GM12878 (cell line): ENCODE results near the gene CMSS1. TPM values are rescaled to one million over a fixed set of nuclear protein-coding genes. Genes with fewer than 3 reads are reported as not detected.

Experiments used
- ATAC-seq: fragments of 200-7000 bp; cut with Tn5 transposase; 3 replicates; pipeline ENCODE4 v1.9.1; 2020; ENCODE audit warnings: mild to moderate bottlenecking, moderate library complexity
- BruUV-seq: library from RNA; stranded (reverse); fragments of 400-500 nt; replicated peaks from 2 replicates; lab custom pipeline; 2021; lab: Mats Ljungman, UMichigan
- CTCF ChIA-PET: fragments of 300-600 bp; sonication (Branson Sonifier 250); formaldehyde crosslinking; extraction: SDS; loops from one replicate; lab custom pipeline; 2021; ENCODE audit warnings: inconsistent platforms; lab: Yijun Ruan, JAX
- POLR2A ChIA-PET: fragments of 350-600 bp; formaldehyde crosslinking; extraction: SDS; loops from one replicate; lab custom pipeline; 2021; ENCODE audit warnings: inconsistent platforms; lab: Charles Lee
- RAD21 ChIA-PET: fragments of 300-600 bp; sonication (Branson Sonifier 250); formaldehyde crosslinking; loops from one replicate; lab custom pipeline; 2023; ENCODE audit warnings: antibody characterized with exemption; ENCODE audit not compliant: unreplicated experiment; lab: Charles Lee
- SMC1A ChIA-PET: fragments of 300-600 bp; sonication (Branson Sonifier 250); formaldehyde crosslinking; loops from one replicate; lab custom pipeline; 2023; ENCODE audit not compliant: unreplicated experiment, uncharacterized antibody; lab: Charles Lee
- DNase-seq: peaks from one replicate; pipeline ENCODE4 v3.0.0-alpha.2; 2011; ENCODE audit warnings: low read depth, low spot score
- FAIRE-seq: peaks from 3 replicates; lab custom pipeline; 2011; peaks lifted over from hg19 to GRCh38; lab: Jason Lieb, UNC
- H2AFZ ChIP-seq: 2 replicates; pipeline ENCODE4 v1.6.0; 2011; ENCODE audit warnings: low read depth, low read length, control low read depth; ENCODE audit not compliant: control insufficient read depth
- H3K27ac ChIP-seq: 2 replicates; pipeline ENCODE4 v1.5.1; 2011; ENCODE audit warnings: control low read depth; ENCODE audit not compliant: control insufficient read depth, insufficient read depth
- H3K27me3 ChIP-seq, 2 experiments: replicated peaks in 1 of 2; 2 replicates each; pipeline versions ENCODE4 v1.6.0 to v1.6.1; 2011; ENCODE audit warnings: low read length in 1 of 2; ENCODE audit not compliant: control insufficient read depth in 2 of 2, insufficient read depth in 2 of 2
- H3K36me3 ChIP-seq, 2 experiments: 2 replicates each; pipeline ENCODE4 v1.5.1; 2011; ENCODE audit warnings: low read length in 1 of 2; ENCODE audit not compliant: control insufficient read depth in 2 of 2, insufficient read depth in 2 of 2
- H3K4me1 ChIP-seq: 2 replicates; pipeline ENCODE4 v1.6.1; 2011; ENCODE audit warnings: mild to moderate bottlenecking, low read length, moderate library complexity, mixed read lengths; ENCODE audit not compliant: control insufficient read depth, insufficient read depth
- H3K4me2 ChIP-seq: 2 replicates; pipeline ENCODE4 v1.6.0; 2011; ENCODE audit warnings: control low read depth; ENCODE audit not compliant: control insufficient read depth, insufficient read depth
- H3K4me3 ChIP-seq: fragments of 200-600 bp; sonication (generic); 2 replicates; pipeline ENCODE4 v1.5.1; 2016
- H3K79me2 ChIP-seq: 2 replicates; pipeline ENCODE4 v1.6.0; 2011; ENCODE audit warnings: low read length; ENCODE audit not compliant: control insufficient read depth, insufficient read depth
- H3K9ac ChIP-seq: 2 replicates; pipeline ENCODE4 v1.8.0; 2011; ENCODE audit warnings: low read length, control low read depth, mixed read lengths; ENCODE audit not compliant: control insufficient read depth, insufficient read depth
- H3K9me3 ChIP-seq: replicated peaks from 3 replicates; pipeline ENCODE4 v1.5.1; 2011; ENCODE audit warnings: mild to moderate bottlenecking, low read length; ENCODE audit not compliant: control insufficient read depth, insufficient read depth
- H4K20me1 ChIP-seq: 2 replicates; pipeline ENCODE4 v1.6.0; 2011; ENCODE audit not compliant: control insufficient read depth, insufficient read depth
- ATF2 ChIP-seq: IDR thresholded peaks from 2 replicates; pipeline ENCODE4 v1.6.1; 2012; ENCODE audit warnings: low read length, inconsistent platforms
- BHLHE40 ChIP-seq, 2 experiments: fragments of 450-650 bp in 1 of 2; IDR thresholded peaks; 2 replicates each; pipeline ENCODE4 v1.6.1; 2011 to 2017; ENCODE audit warnings: low read depth in 2 of 2, borderline replicate concordance in 1 of 2, improper control_type of control experiment in 1 of 2, low read length in 1 of 2, mild to moderate bottlenecking in 1 of 2
- NR2C2 ChIP-seq: IDR thresholded peaks from 2 replicates; pipeline ENCODE4 v1.6.1; 2011; ENCODE audit warnings: borderline replicate concordance, low read depth; ENCODE audit not compliant: control insufficient read depth, insufficient read length
- SUZ12 ChIP-seq: fragments of 200-600 bp; sonication (generic); IDR thresholded peaks from one replicate; pipeline ENCODE4 v1.6.1; 2018; ENCODE audit warnings: antibody characterized with exemption, mild to moderate bottlenecking; ENCODE audit not compliant: unreplicated experiment
- WGBS: methylation state at CpG from one replicate; pipeline ENCODE4 v1.1.6; 2016; ENCODE audit warnings: low lambda C conversion rate; ENCODE audit not compliant: insufficient replicate concordance, insufficient coverage; ENCODE audit errors: missing lambda C conversion rate; 5-methylcytosine and 5-hydroxymethylcytosine counted together
- in situ Hi-C: fragments of 300-500 bp; cut with MboI; formaldehyde crosslinking; loops from 9 replicates; pipeline ENCODE4 v1.14.3; 2018; ENCODE audit warnings: mixed read lengths
- intact Hi-C: fragments of 100-400 bp; cut with micrococcal nuclease; formaldehyde crosslinking; loops from one replicate; pipeline ENCODE4 v1.14.2; 2022; ENCODE audit not compliant: unreplicated experiment
- polyA plus RNA-seq, 11 experiments: library from polyadenylated mRNA; depleted of rRNA in 4 of 11; unstranded in 6 of 11; stranded (reverse) in 5 of 11; fragments of >200 nt; fragmentation: Nextera tagmentation in 4 of 11; fragmentation: Illumina TruSeq in 1 of 11; extraction: Ambion mirVana in 4 of 11; extraction: Trizol in 1 of 11; gene quantifications; 1 replicate in 1 of 11; 2 replicates in 10 of 11; pipeline versions ENCODE4 v1.2.1 to v1.2.3, GENCODE V29; 2011 to 2016; ENCODE audit warnings: inconsistent platforms in 2 of 11, missing spikeins in 2 of 11, low read depth in 1 of 11
- total RNA-seq, 4 experiments: library from RNA; depleted of rRNA in 3 of 4; stranded (reverse); fragments of >200 nt in 3 of 4; fragmentation: Illumina TruSeq in 1 of 4; extraction: Trizol in 1 of 4; gene quantifications; 2 replicates each; pipeline versions ENCODE4 v1.2.1 to v1.2.3, GENCODE V29; 2013 to 2021

Gene CMSS1
- total and polyA plus RNA-seq, 10 of the 15 experiments (the other 5 are each of a cell fraction or from before 2014, with no cell fraction given) = 31.0 to 118 (median 70.1) TPM

GRCh38 chr3:99974989-99975388 lies 157.3 kb downstream of the CMSS1 start:
- Histone ChIP-seq H4K20me1 (no peaks in the 10 kb centered on the region), H3K4me2 (no peak overlapping the region), H3K36me3 (no peaks in the 10 kb centered on the region), H3K9me3 (no peaks in the 10 kb centered on the region), H3K4me3 (no peak overlapping the region), H3K79me2 (no peaks in the 10 kb centered on the region), H3K4me1 (peaks cover 9% of the 10 kb centered on the region), H3K9ac (no peak overlapping the region), H2AFZ (no peak overlapping the region), H3K27ac (no peak overlapping the region), H3K27me3 (no peaks in the 10 kb centered on the region)
- no TSS peak for BruUV-seq
- ChIA-PET CTCF (no interaction called here), POLR2A (no interaction called here), SMC1A (no interaction called here), RAD21 (no interaction called here)
- DNase-seq = no peak
- no peak for FAIRE-seq
- 98% methylated on average over 2 of the region's 2 CpGs for WGBS
- no peak for ATAC-seq
- TF ChIP-seq ATF2 (no peak), BHLHE40 (IDR thresholded peaks at IDR 0.05; ENCODE audit: borderline replicate concordance in 1 of 2, low read depth in 2 of 2, low read length in 1 of 2) (no peak)
- in situ Hi-C loops = no loop called here
- intact Hi-C loops = no loop called here

GRCh38 chr3:99976584-99976983 lies 158.9 kb downstream of the CMSS1 start:
- Histone ChIP-seq H3K36me3 (no peaks in the 10 kb centered on the region), H4K20me1 (no peaks in the 10 kb centered on the region), H3K4me3 (no peak overlapping the region), H3K4me1 (no peaks in the 10 kb centered on the region), H3K9me3 (no peaks in the 10 kb centered on the region), H3K27ac (no peak overlapping the region), H2AFZ (no peak overlapping the region), H3K9ac (no peak overlapping the region), H3K79me2 (no peaks in the 10 kb centered on the region), H3K27me3 (no peaks in the 10 kb centered on the region), H3K4me2 (no peak overlapping the region)
- BruUV-seq = no TSS peak
- no peak for FAIRE-seq
- RAD21 ChIA-PET = no interaction called here
- CTCF ChIA-PET = no interaction called here
- in situ Hi-C loops = no loop called here
- intact Hi-C loops = no loop called here
- DNase-seq = no peak
- no peak for ATAC-seq
- POLR2A ChIA-PET = no interaction called here
- SMC1A ChIA-PET = no interaction called here
- no peak for TF ChIP-seq SUZ12
- TF ChIP-seq NR2C2 = no peak
